Liver (tissue), 9 donors: Measurements from ENCODE around the gene TSPAN5. TPM values are rescaled to one million over a fixed set of nuclear protein-coding genes. Genes with fewer than 3 reads are reported as not detected.

ENCODE experiments used
- DNase-seq: peaks from one replicate; pipeline ENCODE4 v3.0.0-alpha.2; 2017; ENCODE audit warnings: low spot score
- H3K27ac ChIP-seq, 2 donors: one replicate each; pipeline ENCODE4 v1.7.0; 2013; ENCODE audit warnings: inconsistent platforms in 2 of 2, low read length in 2 of 2, control low read depth in 1 of 2, low read depth in 1 of 2, mild to moderate bottlenecking in 1 of 2
- H3K27me3 ChIP-seq, 4 donors: one replicate each; pipeline versions ENCODE4 v1.6.1 to v1.7.0; 2013; ENCODE audit warnings: low read length in 3 of 4, inconsistent platforms in 1 of 4, mild to moderate bottlenecking in 1 of 4, moderate library complexity in 1 of 4; ENCODE audit not compliant: control insufficient read depth in 4 of 4, insufficient read depth in 4 of 4
- H3K36me3 ChIP-seq, 4 donors: one replicate each; pipeline versions ENCODE4 v1.6.1 to v1.7.0; 2013; ENCODE audit warnings: low read length in 3 of 4, mild to moderate bottlenecking in 3 of 4, low read depth in 1 of 4, moderate library complexity in 1 of 4; ENCODE audit not compliant: control insufficient read depth in 4 of 4, insufficient read depth in 3 of 4
- H3K4me1 ChIP-seq, 4 donors: one replicate each; pipeline versions ENCODE4 v1.6.1 to v1.7.0; 2013; ENCODE audit warnings: low read length in 3 of 4, mild to moderate bottlenecking in 3 of 4, moderate library complexity in 1 of 4; ENCODE audit not compliant: control insufficient read depth in 4 of 4, insufficient read depth in 4 of 4
- H3K4me3 ChIP-seq, 3 donors: one replicate each; pipeline versions ENCODE4 v1.6.1 to v1.7.0; 2013; ENCODE audit warnings: low read length in 3 of 3, control low read depth in 1 of 3, low read depth in 1 of 3, mild to moderate bottlenecking in 1 of 3
- H3K9ac ChIP-seq, 2 donors: one replicate each; pipeline ENCODE4 v1.7.0; 2013; ENCODE audit warnings: low read length in 2 of 2, mild to moderate bottlenecking in 2 of 2, moderate library complexity in 2 of 2, control low read depth in 1 of 2, low read depth in 1 of 2
- H3K9me3 ChIP-seq, 4 donors: one replicate each; pipeline versions ENCODE4 v1.6.1 to v1.7.0; 2013; ENCODE audit warnings: low read length in 3 of 4; ENCODE audit not compliant: control insufficient read depth in 4 of 4
- ATF3 ChIP-seq: IDR thresholded peaks from 2 replicates; pipeline ENCODE4 v1.6.1; 2016; ENCODE audit warnings: antibody characterized with exemption
- CTCF ChIP-seq: fragments of 150-350 bp; IDR thresholded peaks from 2 replicates; pipeline ENCODE4 v1.5.1; 2017; ENCODE audit warnings: improper control_type of control experiment, low read depth, low read length; ENCODE audit not compliant: missing input control
- EGR1 ChIP-seq, 2 donors: IDR thresholded peaks; 2 replicates each; pipeline ENCODE4 v1.6.1; 2016 to 2018; ENCODE audit warnings: antibody characterized with exemption in 2 of 2, low read depth in 2 of 2
- FOXA1 ChIP-seq: IDR thresholded peaks from 2 replicates; pipeline ENCODE4 v1.6.1; 2016; ENCODE audit warnings: antibody characterized with exemption
- FOXA2 ChIP-seq: IDR thresholded peaks from 2 replicates; pipeline ENCODE4 v1.6.1; 2016; ENCODE audit warnings: antibody characterized with exemption
- GABPA ChIP-seq, 2 donors: IDR thresholded peaks in 1 of 2; conservative IDR thresholded peaks in 1 of 2; 2 replicates each; pipeline ENCODE4 v1.6.1; 2016; ENCODE audit warnings: antibody characterized with exemption in 2 of 2, mild to moderate bottlenecking in 1 of 2, moderate library complexity in 1 of 2
- HNF4G ChIP-seq: IDR thresholded peaks from 2 replicates; pipeline ENCODE4 v1.6.1; 2016; ENCODE audit warnings: antibody characterized with exemption
- JUND ChIP-seq, 2 donors: IDR thresholded peaks; 2 replicates each; pipeline ENCODE4 v1.6.1; 2016; ENCODE audit warnings: antibody characterized with exemption in 2 of 2
- MAX ChIP-seq: IDR thresholded peaks from 2 replicates; pipeline ENCODE4 v1.6.1; 2016; ENCODE audit warnings: antibody characterized with exemption
- NR2F2 ChIP-seq: IDR thresholded peaks from 2 replicates; pipeline ENCODE4 v1.6.1; 2016; ENCODE audit warnings: antibody characterized with exemption
- RAD21 ChIP-seq, 2 donors: IDR thresholded peaks; 2 replicates each; pipeline ENCODE4 v1.6.1; 2016; ENCODE audit warnings: antibody characterized with exemption in 2 of 2, mild to moderate bottlenecking in 2 of 2
- REST ChIP-seq: IDR thresholded peaks from 2 replicates; pipeline ENCODE4 v1.6.1; 2016; ENCODE audit warnings: antibody characterized with exemption, mild to moderate bottlenecking
- RXRA ChIP-seq, 2 donors: IDR thresholded peaks; 2 replicates each; pipeline ENCODE4 v1.6.1; 2017 to 2018; ENCODE audit warnings: antibody characterized with exemption in 2 of 2, mild to moderate bottlenecking in 1 of 2
- SP1 ChIP-seq: IDR thresholded peaks from 2 replicates; pipeline ENCODE4 v1.6.1; 2018; ENCODE audit warnings: antibody characterized with exemption, mild to moderate bottlenecking
- TAF1 ChIP-seq: conservative IDR thresholded peaks from 2 replicates; pipeline ENCODE4 v1.6.1; 2016; ENCODE audit warnings: antibody characterized with exemption, mild to moderate bottlenecking
- YY1 ChIP-seq: IDR thresholded peaks from 2 replicates; pipeline ENCODE4 v1.6.1; 2016; ENCODE audit warnings: antibody characterized with exemption, mild to moderate bottlenecking
- ZBTB33 ChIP-seq: IDR thresholded peaks from 2 replicates; pipeline ENCODE4 v1.6.1; 2016; ENCODE audit warnings: antibody characterized with exemption
- WGBS: extraction: QIAGEN DNeasy Blood & Tissue Kit; methylation state at CpG from one replicate; pipeline ENCODE4 v1.1.7; 2013; 5-methylcytosine and 5-hydroxymethylcytosine counted together
- polyA plus RNA-seq, 2 donors: library from polyadenylated mRNA; stranded (reverse) in 1 of 2; unstranded in 1 of 2; fragments of 200-250 nt in 1 of 2; fragments of >200 nt in 1 of 2; fragmentation: Nextera tagmentation in 1 of 2; extraction: Ambion mirVana in 1 of 2; gene quantifications; one replicate each; pipeline versions ENCODE4 v1.2.1 to v1.2.3, GENCODE V29; 2013 to 2015
- total RNA-seq, 2 donors: library from RNA; depleted of rRNA; stranded (reverse); fragments of >200 nt; gene quantifications; one replicate each; pipeline ENCODE4 v1.2.3, GENCODE V29; 2014
- donor health status: healthy.
- donor health status: healthy.
- donor health status: healthy.
- donor health status: healthy.
- donor health status: healthy.

TSPAN5 gene
- total and polyA plus RNA-seq, 4 donors = 0.36 to 54.0 (median 0.63) TPM

- Histone ChIP-seq H3K9ac (no peak overlapping the region), H3K9me3 (peaks cover 0 to 8% (median under 1%) of the 10 kb centered on the region in 4 donors), H3K36me3 (no peaks in the 10 kb centered on the region), H3K4me3 (no peak overlapping the region), H3K4me1 (no peaks in the 10 kb centered on the region), H3K27ac (no peak overlapping the region), H3K27me3 (no peaks in the 10 kb centered on the region)
- 88% methylated on average over 1 of the region's 1 CpG for WGBS
- DNase-seq = no peak
- TF ChIP-seq SP1 (no peak), RAD21 (IDR thresholded peaks at IDR 0.05) (no peak), GABPA (IDR thresholded peaks at IDR 0.05 in 1 of 2, conservative IDR thresholded peaks at IDR 0.05 in 1 of 2) (no peak), CTCF (no peak), NR2F2 (no peak), YY1 (no peak), EGR1 (IDR thresholded peaks at IDR 0.05; ENCODE audit: low read depth in 2 of 2) (no peak), ZBTB33 (no peak), FOXA1 (no peak), JUND (IDR thresholded peaks at IDR 0.05) (no peak), TAF1 (no peak), MAX (no peak)
Measured at GRCh38 chr4:98604723-98605122, 53.7 kb downstream of the TSPAN5 start.

- Histone ChIP-seq H3K36me3 (no peaks in the 10 kb centered on the region), H3K27ac (no peak overlapping the region), H3K9me3 (peaks cover 0 to 11% (median 3%) of the 10 kb centered on the region in 4 donors), H3K27me3 (no peaks in the 10 kb centered on the region), H3K9ac (no peak overlapping the region), H3K4me3 (no peak overlapping the region), H3K4me1 (no peaks in the 10 kb centered on the region)
- no peak for DNase-seq
- TF ChIP-seq RAD21 (IDR thresholded peaks at IDR 0.05) (no peak), FOXA1 (no peak), FOXA2 (no peak), GABPA (IDR thresholded peaks at IDR 0.05 in 1 of 2, conservative IDR thresholded peaks at IDR 0.05 in 1 of 2) (no peak), YY1 (no peak), NR2F2 (no peak), REST (no peak), ATF3 (no peak), TAF1 (no peak), ZBTB33 (no peak), MAX (no peak), HNF4G (no peak), JUND (IDR thresholded peaks at IDR 0.05) (no peak), RXRA (IDR thresholded peaks at IDR 0.05) (no peak)
- WGBS = 75% methylated on average over 10 of the region's 10 CpGs
Measured at GRCh38 chr4:98603683-98604521, 54.5 kb downstream of the TSPAN5 start.
